Lung (tissue), 12 donors: ENCODE results near the gene WNK1. TPM values are rescaled to one million over a fixed set of nuclear protein-coding genes. Genes with fewer than 3 reads are reported as not detected.

ENCODE experiments used
- ATAC-seq: fragments of 200-7000 bp; cut with Tn5 transposase; one replicate; pipeline ENCODE4 v1.9.1; 2020; ENCODE audit warnings: moderate number of reproducible peaks; ENCODE audit not compliant: insufficient read depth, low FRiP score
- DNase-seq, 3 donors: peaks; one replicate each; pipeline ENCODE4 v3.0.0-alpha.2; 2013 to 2017
- H3K27ac ChIP-seq, 2 donors: one replicate each; pipeline ENCODE4 v1.5.1; 2013; ENCODE audit warnings: mild to moderate bottlenecking in 2 of 2, moderate library complexity in 2 of 2, control low read depth in 1 of 2, inconsistent platforms in 1 of 2, low read depth in 1 of 2, low read length in 1 of 2
- H3K27me3 ChIP-seq, 3 donors: one replicate each; pipeline ENCODE4 v1.5.1; 2013; ENCODE audit warnings: low read length in 2 of 3; ENCODE audit not compliant: control insufficient read depth in 3 of 3, insufficient read depth in 3 of 3
- H3K36me3 ChIP-seq, 4 donors: one replicate each; pipeline ENCODE4 v1.5.1; 2013; ENCODE audit warnings: low read length in 4 of 4, mild to moderate bottlenecking in 1 of 4, moderate library complexity in 1 of 4; ENCODE audit not compliant: control insufficient read depth in 4 of 4, insufficient read depth in 4 of 4
- H3K4me1 ChIP-seq, 5 donors: one replicate each; pipeline ENCODE4 v1.5.1; 2013; ENCODE audit warnings: low read length in 5 of 5, mild to moderate bottlenecking in 2 of 5, moderate library complexity in 1 of 5; ENCODE audit not compliant: control insufficient read depth in 5 of 5, insufficient read depth in 5 of 5
- H3K4me3 ChIP-seq: one replicate; pipeline ENCODE4 v1.5.1; 2013; ENCODE audit warnings: mild to moderate bottlenecking, control low read depth, moderate library complexity
- H3K9ac ChIP-seq, 2 donors: one replicate each; pipeline ENCODE4 v1.5.1; 2013; ENCODE audit warnings: low read length in 2 of 2, control low read depth in 1 of 2; ENCODE audit not compliant: insufficient read depth in 1 of 2
- H3K9me3 ChIP-seq, 4 donors: one replicate each; pipeline ENCODE4 v1.5.1; 2013; ENCODE audit warnings: low read length in 3 of 4, mild to moderate bottlenecking in 1 of 4, moderate library complexity in 1 of 4; ENCODE audit not compliant: control insufficient read depth in 4 of 4, insufficient read depth in 3 of 4
- CTCF ChIP-seq: IDR thresholded peaks from 2 replicates; pipeline ENCODE4 v1.5.1; 2012; ENCODE audit warnings: mild to moderate bottlenecking; ENCODE audit errors: control extremely low read depth, extremely low read depth
- WGBS, 2 donors: extraction: QIAGEN DNeasy Blood & Tissue Kit; methylation state at CpG; one replicate each; pipeline ENCODE4 v1.1.7; 2013; 5-methylcytosine and 5-hydroxymethylcytosine counted together
- polyA plus RNA-seq, 2 donors: library from polyadenylated mRNA; stranded (reverse); fragments of 200-250 nt; gene quantifications; one replicate each; pipeline ENCODE4 v1.2.1, GENCODE V29; 2013
- total RNA-seq, 2 donors: library from RNA; depleted of rRNA in 1 of 2; stranded (reverse); fragments of >200 nt in 1 of 2; gene quantifications; one replicate each; pipeline ENCODE4 v1.2.1, GENCODE V29; 2014 to 2021
- donor health status: control.
- donor health status: control.
- donor health status: Bipolar disorder and iron deficiency.
- donor health status: healthy.
- donor health status: DM: yes; HTN: yes; CAD: no.

WNK1 gene
- total and polyA plus RNA-seq, 4 donors, result 23.1 to 269 (median 128) TPM

- Histone ChIP-seq H3K9me3 (no peaks in the 10 kb centered on the region), H3K9ac (no peak overlapping the region), H3K36me3 (no peaks in the 10 kb centered on the region), H3K4me1 (peaks cover 0 to 5% (median 0%) of the 10 kb centered on the region in 5 donors), H3K27ac (peak overlapping the region in 1 of 2 donors; percentile 69), H3K27me3 (no peaks in the 10 kb centered on the region), H3K4me3 (no peak overlapping the region)
- 95 to 96% methylated on average over 6 of the region's 6 CpGs for WGBS, 2 donors
- ATAC-seq (no peak), DNase-seq (no peak)
- TF ChIP-seq CTCF, result no peak
These were observed 25.1 kb upstream of the WNK1 start for GRCh38 chr12:727321-727720.

DNA sequence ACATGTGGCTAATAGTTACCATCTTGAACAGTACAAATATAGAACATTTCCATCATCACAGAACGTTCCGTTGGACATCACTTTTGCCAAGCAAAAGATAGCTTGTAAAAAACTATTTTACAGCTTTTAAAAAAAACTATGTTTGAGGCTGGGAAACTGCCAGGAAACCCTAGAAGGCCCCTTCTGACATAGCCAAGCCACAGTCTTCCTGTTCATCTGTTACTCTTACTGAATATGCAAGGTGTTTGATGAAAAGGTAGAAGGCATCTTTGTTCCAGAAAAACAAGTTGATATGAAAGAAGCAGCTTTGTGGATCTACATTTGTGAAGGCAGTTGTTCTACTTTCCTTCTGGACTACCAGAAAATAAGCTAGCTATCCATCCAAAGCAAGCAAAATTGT, 23.6 kb upstream of the WNK1 start:
- no peak for DNase-seq
- no peak for ATAC-seq
- peaks cover 0 to 5% (median 0%) of the 10 kb centered on the region in 5 donors for H3K4me1 ChIP-seq
- H3K36me3 ChIP-seq, result no peaks in the 10 kb centered on the region
- H3K27ac ChIP-seq, result no peak overlapping the region
- no peaks in the 10 kb centered on the region for H3K27me3 ChIP-seq
- no peaks in the 10 kb centered on the region for H3K9me3 ChIP-seq
- no peak overlapping the region for H3K9ac ChIP-seq
- 16 to 47% methylated on average over 2 of the region's 2 CpGs for WGBS, 2 donors
- H3K4me3 ChIP-seq, result no peak overlapping the region
- TF ChIP-seq CTCF, result no peak

DNA sequence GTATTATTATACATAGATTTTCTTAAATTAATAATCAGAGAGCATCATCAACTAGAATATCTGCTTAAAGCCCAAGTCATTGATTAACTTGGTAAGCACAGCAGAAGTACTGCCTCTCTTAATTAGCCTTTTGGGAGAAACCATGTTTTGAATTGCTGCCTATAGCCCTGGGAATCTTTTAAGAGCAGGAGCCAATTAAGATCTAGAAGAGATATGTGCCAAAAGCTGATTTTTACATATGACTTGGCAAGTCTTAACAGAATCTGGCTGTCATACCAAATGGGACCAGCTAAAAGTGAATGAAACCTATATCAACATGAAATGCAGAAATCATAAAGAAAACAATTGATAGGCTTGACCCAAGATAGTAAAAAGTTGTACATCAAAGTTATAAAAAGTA, 23.2 kb upstream of the WNK1 start:
- H3K9me3 ChIP-seq, result no peaks in the 10 kb centered on the region
- no peak for ATAC-seq
- H3K36me3 ChIP-seq, result no peaks in the 10 kb centered on the region
- H3K4me3 ChIP-seq, result no peak overlapping the region
- peaks cover 0 to 5% (median 0%) of the 10 kb centered on the region in 5 donors for H3K4me1 ChIP-seq
- no peak overlapping the region for H3K27ac ChIP-seq
- DNase-seq, result no peak
- H3K27me3 ChIP-seq, result no peaks in the 10 kb centered on the region
- no peak for TF ChIP-seq CTCF
- no peak overlapping the region for H3K9ac ChIP-seq

GRCh38 chr12:730550-730949, 21.8 kb upstream of the WNK1 start:
- H3K36me3 ChIP-seq, result no peaks in the 10 kb centered on the region
- no peaks in the 10 kb centered on the region for H3K27me3 ChIP-seq
- no peaks in the 10 kb centered on the region for H3K9me3 ChIP-seq
- H3K9ac ChIP-seq, result no peak overlapping the region
- no peak overlapping the region for H3K4me3 ChIP-seq
- H3K27ac ChIP-seq, result no peak overlapping the region
- TF ChIP-seq CTCF, result no peak
- DNase-seq, result no peak
- H3K4me1 ChIP-seq, result peaks cover 0 to 5% (median 0%) of the 10 kb centered on the region in 5 donors
- WGBS, 2 donors, result 95 to 96% methylated on average over 9 of the region's 9 CpGs
- ATAC-seq, result no peak
